CD4-positive, alpha-beta T cell treated with Interferon alpha-2 for 1 hour (primary cell): ENCODE data around the gene MARK3.

Experiments
- DNase-seq, 2 donors: peaks; one replicate each; pipeline ENCODE4 v3.0.0-alpha.2; 2020 to 2022

MARK3 gene

GRCh38 chr14:103396463-103396862 is 11.2 kb downstream of the MARK3 start:
- DNase-seq = no peak

GRCh38 chr14:103398427-103399195 is 13.4 kb downstream of the MARK3 start:
- no peak for DNase-seq

- DNase-seq = no peak
Measured at GRCh38 chr14:103400537-103400936, 15.3 kb downstream of the MARK3 start.

DNA sequence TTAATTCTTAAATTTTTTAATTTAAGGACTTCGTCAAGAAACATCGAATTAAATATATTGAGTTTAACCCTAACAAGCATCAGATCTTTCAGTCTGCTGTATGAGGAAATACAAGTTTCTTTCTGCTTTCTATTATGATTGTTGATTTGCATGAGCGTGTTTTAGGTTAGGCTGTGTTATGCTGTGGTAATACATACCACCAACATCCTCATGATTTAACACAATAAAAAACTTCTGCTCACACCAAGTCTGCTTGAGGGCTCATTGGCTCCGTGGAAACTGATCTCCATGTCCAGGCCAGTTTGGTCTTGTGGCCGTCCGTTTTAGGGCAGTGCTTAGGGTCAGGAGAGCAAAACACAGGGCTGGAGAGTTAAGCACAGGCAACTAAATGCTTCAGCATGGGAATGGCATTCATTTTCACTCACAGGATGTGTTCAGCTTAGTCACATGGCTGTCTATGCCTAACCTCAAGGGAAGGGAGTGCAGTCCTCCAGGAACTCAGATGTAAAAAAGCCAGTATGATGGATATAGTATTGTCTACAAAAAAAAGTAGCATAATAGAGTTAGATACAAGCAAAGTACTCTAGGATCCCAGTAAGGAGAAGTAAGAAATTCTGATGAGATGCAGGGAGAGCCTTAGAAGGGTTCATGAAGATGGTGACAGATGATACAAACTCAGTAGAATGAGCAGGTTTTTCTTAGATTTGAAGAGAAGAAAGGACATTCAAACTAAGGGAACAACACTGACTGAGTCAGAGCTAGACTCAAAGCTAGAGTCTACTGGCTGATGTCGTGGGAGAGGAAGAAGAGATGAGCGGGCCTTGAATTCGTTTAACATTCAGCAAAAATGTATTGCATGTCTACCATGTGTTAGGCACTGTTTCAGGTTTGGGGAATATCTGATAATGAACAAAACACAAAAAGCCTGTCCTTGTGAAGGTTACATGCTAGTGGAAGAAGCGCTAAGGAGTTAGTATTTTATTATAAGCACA is 16.3 kb downstream of the MARK3 start:
- no peak for DNase-seq

DNA sequence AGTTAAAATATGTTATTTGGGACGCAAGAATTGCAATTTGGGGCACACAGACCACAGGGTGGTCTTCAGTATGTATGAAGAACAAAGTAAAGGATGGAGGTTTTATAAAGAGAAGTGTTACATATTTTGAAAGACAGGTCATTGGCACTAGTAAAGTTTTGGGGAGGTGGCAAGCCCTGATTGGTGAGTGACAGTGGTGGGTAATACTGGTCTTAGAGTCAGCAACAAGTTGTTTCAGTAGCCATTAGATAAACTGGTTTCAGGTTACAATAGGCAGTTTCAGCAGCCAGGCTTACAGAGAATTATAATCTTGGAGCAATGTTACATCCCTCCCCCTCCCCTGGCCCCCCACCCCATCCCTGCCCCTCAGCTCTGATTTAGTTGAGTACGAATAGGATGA is 17.5 kb downstream of the MARK3 start:
- no peak for DNase-seq

DNA sequence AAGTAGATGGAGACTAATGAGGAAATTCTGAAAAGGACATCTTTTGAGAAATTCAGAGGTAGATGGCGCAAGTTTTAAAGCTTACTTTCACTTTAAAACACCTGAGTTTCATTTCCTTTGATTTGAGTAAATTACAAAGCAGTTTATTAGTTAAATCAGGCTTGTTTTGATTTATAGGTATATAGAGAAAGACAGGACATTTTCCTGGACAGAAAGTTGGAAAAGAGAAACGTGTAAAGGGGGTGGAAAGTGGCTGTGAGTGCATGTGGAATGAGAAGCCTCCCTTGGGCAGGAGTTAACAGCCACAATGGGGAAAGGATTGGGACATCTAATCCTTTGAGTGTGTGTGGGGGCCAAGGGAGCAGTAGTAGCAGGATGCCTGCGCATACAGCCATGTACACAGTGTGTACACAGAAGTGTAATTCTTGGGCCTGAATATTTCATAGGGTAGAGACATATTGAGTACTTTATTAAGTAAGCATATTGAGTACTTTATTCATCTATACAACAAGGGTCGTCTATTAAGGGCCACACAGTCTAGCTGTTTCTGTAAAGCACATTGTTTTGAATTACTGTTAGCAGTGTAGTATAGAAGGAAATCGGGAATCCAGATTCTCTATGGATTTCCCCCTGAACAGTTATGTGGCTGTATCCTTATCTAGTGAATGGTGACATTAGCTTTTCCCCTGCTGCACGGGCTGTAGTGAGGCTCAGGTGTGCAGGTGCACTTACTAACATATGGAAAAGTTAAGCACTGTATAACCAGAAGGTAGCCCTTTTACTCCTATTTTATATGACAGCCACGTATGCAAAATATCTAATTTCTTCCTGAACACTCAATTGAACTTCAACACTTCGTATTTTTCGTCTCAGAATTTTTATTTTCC is 19.1 kb downstream of the MARK3 start:
- no peak for DNase-seq

- DNase-seq = no peak
Measured at GRCh38 chr14:103404920-103405319, 19.7 kb downstream of the MARK3 start.

- no peak for DNase-seq
Measured at GRCh38 chr14:103408491-103409155, 23.4 kb downstream of the MARK3 start.

- no peak for DNase-seq
Measured at GRCh38 chr14:103416916-103417315, 31.7 kb downstream of the MARK3 start.

- DNase-seq = peak in 1 of 2 donors; percentile 23
Measured at GRCh38 chr14:103418481-103418818, 33.2 kb downstream of the MARK3 start.

DNA sequence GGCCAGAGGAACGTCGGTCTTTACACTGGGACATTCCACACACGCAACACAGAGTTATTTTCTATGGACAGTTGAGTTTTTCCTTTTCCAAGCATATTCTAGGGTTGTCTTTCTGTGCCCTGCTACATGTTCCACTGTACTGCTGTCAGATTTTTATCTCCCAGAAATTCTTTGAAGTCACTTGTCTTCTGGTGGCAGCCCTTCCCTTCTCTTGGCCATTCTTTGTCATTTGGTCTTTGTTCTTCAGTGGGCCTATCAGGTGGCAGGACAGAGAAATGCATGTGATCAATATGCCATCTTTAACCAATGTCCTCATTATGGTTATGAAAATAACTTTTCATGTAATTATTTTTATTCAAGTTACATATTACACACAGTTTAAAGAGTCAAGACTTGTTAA is 36.3 kb downstream of the MARK3 start:
- no peak for DNase-seq

- no peak for DNase-seq
Measured at GRCh38 chr14:103423050-103423461, 37.8 kb downstream of the MARK3 start.

DNA sequence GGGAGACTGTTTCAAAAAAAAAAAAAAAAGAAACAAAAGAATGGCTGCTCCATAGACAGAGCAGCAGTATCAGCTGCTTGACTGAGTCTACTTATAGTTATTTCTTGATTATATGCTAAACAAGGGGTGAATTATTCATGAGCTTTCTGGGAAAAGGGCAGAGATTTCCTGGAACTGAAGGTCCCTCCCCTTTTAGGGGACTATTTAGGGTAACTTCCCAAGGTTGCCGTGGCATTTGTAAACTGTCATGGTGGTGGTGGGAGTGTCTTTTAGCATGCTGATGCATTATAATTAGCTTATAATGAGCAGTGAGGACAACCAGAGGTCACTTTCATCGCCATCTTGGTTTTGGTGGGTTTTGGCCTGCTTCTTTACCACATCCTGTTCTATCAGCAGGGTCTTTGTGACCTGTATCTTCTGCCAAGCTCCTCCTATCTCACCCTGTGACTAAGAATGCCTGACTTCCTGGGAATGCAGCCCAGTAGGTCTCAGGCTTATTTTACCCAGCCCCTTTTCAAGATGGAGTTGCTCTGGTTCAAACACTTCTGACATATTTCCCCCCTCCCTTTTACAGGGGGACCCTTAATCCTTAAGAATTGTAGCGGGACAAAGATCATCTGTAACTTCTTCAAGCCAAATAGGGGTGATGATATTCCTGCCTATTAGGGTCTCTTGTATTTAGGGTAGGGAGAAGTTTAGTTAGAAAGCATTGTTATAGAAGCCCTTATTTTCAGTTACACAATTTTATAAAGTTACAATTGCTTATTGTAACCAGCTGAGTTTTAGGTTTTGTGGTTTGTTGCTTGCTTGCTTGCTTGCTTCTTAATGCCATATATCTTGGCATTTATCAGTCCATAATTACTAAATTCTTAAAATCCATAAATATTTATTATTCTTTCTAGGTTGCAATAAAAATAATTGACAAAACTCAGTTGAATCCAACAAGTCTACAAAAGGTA is 42.5 kb downstream of the MARK3 start:
- DNase-seq = peak; percentile 59 to 77

GRCh38 chr14:103428723-103429556 is 43.7 kb downstream of the MARK3 start:
- peak in 1 of 2 donors; percentile 17 for DNase-seq

- DNase-seq = no peak
Measured at GRCh38 chr14:103430358-103430757, 45.1 kb downstream of the MARK3 start.

- DNase-seq = no peak
Measured at GRCh38 chr14:103432627-103433026, 47.4 kb downstream of the MARK3 start.

DNA sequence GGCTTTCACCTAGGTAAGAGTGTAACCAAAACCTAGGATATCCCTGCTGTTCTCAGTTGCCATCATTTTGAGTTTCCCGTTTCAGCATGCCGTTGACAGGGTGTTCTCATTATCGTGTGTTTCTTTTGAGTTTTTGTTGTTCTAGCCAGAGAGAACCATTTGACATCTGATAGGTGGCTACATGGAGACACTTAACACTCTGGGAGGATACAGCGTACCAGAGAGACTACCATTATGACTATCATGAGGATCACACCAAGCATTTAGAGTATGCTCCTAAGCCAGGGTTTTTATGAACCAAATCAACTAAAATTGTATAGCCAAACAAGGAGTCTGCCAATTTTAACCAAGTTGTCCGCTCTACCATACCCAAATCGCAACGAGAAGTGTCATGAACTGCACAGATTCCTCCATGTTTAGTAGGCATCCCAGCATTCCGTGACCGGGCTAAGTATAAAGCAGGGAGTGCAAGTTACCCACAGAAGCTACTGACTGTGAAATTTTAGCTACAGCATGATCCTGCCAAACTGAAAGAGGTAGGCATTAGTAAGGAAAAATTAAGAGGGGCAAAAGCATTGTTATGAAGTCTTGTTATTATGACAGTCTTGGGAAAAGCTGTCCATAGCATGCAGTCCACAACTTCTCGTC is 48.8 kb downstream of the MARK3 start:
- DNase-seq = no peak

DNA sequence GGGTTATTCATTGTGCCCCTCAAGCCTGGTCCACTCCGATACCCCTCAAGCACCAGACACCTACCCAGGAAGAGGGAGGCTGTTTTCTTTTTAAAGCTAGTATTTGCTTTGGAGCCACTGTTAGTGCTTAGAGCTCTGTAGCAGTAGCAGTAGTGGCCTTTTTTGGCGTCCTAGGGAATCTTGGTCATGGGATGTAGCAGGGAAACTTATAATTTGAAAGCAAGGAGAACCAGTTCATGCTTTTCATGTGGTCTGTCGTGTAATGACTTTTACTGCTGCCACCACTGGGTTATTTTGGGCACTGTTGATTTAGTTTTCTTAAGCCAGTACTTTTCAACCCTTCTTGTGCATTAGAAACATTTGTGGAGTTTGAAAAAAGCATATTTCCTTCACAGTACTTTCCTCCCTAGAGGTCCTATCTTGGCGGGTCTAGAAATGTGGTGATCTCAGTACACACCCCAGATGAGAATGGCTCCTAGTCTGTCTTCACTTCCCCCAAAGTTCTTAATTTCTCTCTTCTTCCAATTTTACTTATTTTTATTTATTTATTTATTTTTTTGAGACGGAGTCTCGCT is 49.7 kb downstream of the MARK3 start:
- no peak for DNase-seq

GRCh38 chr14:103436533-103436932 is 51.3 kb downstream of the MARK3 start:
- DNase-seq = no peak
